ENCODE results near the gene CDYL.

GRCh38 chr6:4920914-4921410, 144.8 kb downstream of the CDYL start:
- TF ChIP-seq GATA3 (IDR thresholded peaks at IDR 0.05; ENCODE audit: low read depth, low read length): no peak
- TF ChIP-seq GATA2 (IDR thresholded peaks at IDR 0.05; ENCODE audit: low read depth, low read length): no peak
